ENCODE data around the gene TTLL11. TPM values are rescaled to one million over a fixed set of nuclear protein-coding genes. Genes with fewer than 3 reads are reported as not detected.
A peak's percentile ranks its signal among the peaks of the same experiment; 100 is the strongest.

Gene TTLL11
- total RNA-seq, 1 experiment from 2014 or later, result 3.9 TPM

- DNase-seq (ENCODE audit: low read depth), result peak; percentile 86
Measured at GRCh38 chr9:121883281-121884056, 209.6 kb downstream of the TTLL11 start.

- no peak for DNase-seq (ENCODE audit: low read depth)
Measured at GRCh38 chr9:121881920-121882500, 211.1 kb downstream of the TTLL11 start.

GRCh38 chr9:121880343-121880898, 212.7 kb downstream of the TTLL11 start:
- DNase-seq (ENCODE audit: low read depth), result no peak

- DNase-seq (ENCODE audit: low read depth), result no peak
Measured at GRCh38 chr9:121878271-121878822, 214.8 kb downstream of the TTLL11 start.

GRCh38 chr9:121876658-121877271, 216.3 kb downstream of the TTLL11 start:
- peak; percentile 89 for DNase-seq (ENCODE audit: low read depth)

- DNase-seq (ENCODE audit: low read depth), result peak; percentile 69
Measured at GRCh38 chr9:121876255-121876654, 216.9 kb downstream of the TTLL11 start.

- DNase-seq (ENCODE audit: low read depth), result no peak
Measured at GRCh38 chr9:121874524-121874923, 218.6 kb downstream of the TTLL11 start.

GRCh38 chr9:121871431-121872025, 221.6 kb downstream of the TTLL11 start:
- DNase-seq (ENCODE audit: low read depth), result peak; percentile 86

GRCh38 chr9:121870271-121870670, 222.8 kb downstream of the TTLL11 start:
- DNase-seq (ENCODE audit: low read depth), result no peak

- DNase-seq (ENCODE audit: low read depth), result no peak
Measured at GRCh38 chr9:121868626-121869025, 224.5 kb downstream of the TTLL11 start.

- no peak for DNase-seq (ENCODE audit: low read depth)
Measured at GRCh38 chr9:121866927-121867326, 226.2 kb downstream of the TTLL11 start.

GRCh38 chr9:121865884-121866283, 227.2 kb downstream of the TTLL11 start:
- DNase-seq (ENCODE audit: low read depth), result no peak

GRCh38 chr9:121865060-121865459, 228.0 kb downstream of the TTLL11 start:
- DNase-seq (ENCODE audit: low read depth), result no peak

GRCh38 chr9:121863955-121864354, 229.2 kb downstream of the TTLL11 start:
- peak; percentile 71 for DNase-seq (ENCODE audit: low read depth)

GRCh38 chr9:121862371-121863332, 230.5 kb downstream of the TTLL11 start:
- DNase-seq (ENCODE audit: low read depth), result no peak

GRCh38 chr9:121861501-121862180, 231.5 kb downstream of the TTLL11 start:
- peak; percentile 21 for DNase-seq (ENCODE audit: low read depth)

- peak; percentile 97 for DNase-seq (ENCODE audit: low read depth)
Measured at GRCh38 chr9:121860744-121861143, 232.4 kb downstream of the TTLL11 start.

- no peak for DNase-seq (ENCODE audit: low read depth)
Measured at GRCh38 chr9:121860213-121860612, 232.9 kb downstream of the TTLL11 start.

GRCh38 chr9:121859646-121860045, 233.5 kb downstream of the TTLL11 start:
- DNase-seq (ENCODE audit: low read depth), result no peak

- no peak for DNase-seq (ENCODE audit: low read depth)
Measured at GRCh38 chr9:121858788-121859187, 234.3 kb downstream of the TTLL11 start.

Measured in M059J (cell line).